NCI-H510A treated with DMSO at 0.1 percent for 48 hours (cell line): Measurements from ENCODE around the gene PYM1.
"Not testable (repeated sequence)": the region's sequence is repeated elsewhere in the genome, so short reads cannot be mapped to it uniquely, and the experiment has no call there.

Experiments
- DNase-seq: peaks from one replicate; lab custom pipeline; 2025; lab: John Stamatoyannopoulos, UW

Gene PYM1

DNA sequence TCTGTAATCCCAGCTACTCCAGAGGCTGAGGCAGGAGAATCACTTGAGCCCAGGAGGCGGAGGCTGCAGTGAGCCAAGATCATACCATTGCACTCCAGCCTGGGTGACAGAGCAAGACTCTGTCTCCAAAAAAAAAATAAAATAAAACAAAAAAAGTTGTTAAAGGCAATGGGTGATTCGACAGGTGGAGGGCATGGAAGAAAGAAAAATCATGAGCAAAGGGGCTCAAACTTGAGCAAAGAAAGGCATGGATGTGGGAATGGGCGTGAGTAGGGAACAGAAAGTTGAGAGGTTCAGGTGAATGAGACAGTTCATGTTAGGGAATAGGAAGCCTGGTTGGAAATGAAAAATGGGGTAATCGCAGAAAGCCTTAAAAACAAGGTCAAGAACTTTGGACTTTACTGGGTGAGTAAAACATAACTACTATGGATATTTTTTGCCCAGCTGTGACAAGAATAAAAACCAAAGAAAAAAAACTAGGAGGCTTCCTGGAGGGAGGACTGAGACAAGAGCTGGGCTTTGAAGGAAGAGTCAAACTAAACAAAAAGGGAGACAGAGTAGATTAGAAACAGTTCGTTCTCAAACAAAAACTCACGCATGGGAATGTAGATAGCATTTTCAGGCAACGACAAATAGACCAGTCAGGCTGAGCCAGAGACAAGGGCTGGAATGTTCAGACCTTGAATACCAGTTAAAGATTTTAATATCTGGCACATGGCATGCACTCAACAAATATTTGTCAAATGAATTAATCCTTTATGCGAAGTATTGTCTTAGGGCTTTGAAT lies 18.8 kb downstream of the PYM1 start:
- no peak for DNase-seq

GRCh38 chr12:55906056-55906455 lies 21.6 kb downstream of the PYM1 start:
- no peak for DNase-seq

DNA sequence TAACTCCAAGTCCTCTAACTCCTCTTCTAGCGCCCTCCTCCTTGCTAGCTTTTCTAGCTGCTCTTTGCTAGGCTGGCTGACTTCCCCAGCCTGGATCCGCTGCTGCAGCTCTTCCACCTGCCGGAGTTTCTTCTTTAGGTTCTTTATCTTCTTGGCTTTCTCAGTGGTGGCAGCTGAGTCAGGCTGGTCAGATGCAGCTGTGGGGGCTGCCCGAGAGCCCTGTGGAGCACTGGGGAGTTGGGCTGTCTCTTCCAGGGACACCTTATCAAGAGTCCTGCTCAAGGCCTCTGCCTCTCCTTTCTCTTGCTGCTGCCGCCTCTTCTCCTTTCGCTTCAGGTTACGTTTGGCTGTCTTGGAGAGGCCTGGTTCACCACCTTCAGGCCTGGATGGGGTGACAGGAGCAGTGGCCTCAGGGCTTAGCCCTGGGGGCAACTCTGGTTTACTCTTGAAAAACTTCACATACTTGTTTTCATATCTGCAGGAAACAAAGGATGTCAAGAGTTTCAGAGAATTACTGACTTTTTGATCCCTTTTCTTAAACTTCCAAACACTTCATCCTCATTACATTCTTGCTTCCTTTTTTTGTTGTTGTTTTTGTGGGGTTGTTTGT lies 25.7 kb downstream of the PYM1 start:
- DNase-seq, result no peak

DNA sequence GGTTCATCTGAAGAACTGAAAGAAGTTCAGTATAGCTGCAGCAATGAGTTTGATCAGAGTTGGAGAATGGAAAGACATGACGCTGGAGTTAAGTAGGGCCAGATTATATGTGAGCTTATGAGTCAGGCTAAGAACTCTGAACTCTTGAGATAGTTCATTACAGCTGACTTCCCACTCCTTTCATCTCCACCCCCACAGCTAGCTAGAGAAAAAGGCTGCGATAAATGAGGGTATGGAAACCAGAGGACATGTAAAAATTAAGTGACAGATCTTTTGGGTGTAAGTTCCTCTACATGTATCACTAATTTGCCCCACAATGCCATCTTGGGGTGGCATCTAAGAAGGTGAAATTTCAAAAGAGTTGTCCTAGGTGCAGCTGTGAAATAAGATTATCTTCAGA lies 28.6 kb downstream of the PYM1 start:
- no peak for DNase-seq

DNA sequence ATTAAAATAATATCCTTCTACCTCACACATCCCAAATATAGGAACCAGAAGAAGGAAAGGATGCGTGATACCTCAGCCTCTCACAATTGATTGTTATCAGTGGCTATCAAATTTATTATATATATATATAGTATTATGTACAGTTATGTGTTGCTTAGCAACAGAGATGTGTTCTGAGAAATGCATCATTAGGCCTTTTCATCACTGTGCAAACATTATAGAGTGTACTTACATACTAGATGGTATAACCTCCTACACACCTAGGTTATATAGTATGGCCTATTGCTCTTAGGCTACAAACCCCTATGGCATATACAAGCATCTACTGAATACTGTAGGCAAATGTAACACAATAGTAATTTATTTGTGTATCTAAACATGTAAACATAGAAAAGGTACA lies 34.0 kb downstream of the PYM1 start:
- peak; percentile 17 for DNase-seq

DNA sequence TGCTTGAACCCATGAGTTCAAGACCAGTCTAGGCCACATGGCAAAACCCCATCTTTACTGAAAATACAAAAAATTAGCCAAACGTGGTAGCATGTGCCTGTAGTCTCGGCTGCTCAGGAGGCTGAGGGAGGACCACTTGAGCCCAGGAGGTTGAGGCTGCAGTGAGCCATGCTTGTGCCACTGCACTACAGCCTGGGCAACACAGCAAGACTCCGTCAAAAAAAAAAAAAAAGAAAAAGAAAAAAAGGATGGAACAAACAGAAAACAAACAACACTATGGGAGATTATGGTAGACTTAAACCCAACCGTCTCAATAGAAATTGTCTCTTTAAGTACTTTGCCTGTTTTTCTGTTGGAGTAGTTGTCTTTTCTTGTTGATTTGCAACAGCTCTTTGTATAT lies 36.4 kb downstream of the PYM1 start:
- DNase-seq, result no peak

DNA sequence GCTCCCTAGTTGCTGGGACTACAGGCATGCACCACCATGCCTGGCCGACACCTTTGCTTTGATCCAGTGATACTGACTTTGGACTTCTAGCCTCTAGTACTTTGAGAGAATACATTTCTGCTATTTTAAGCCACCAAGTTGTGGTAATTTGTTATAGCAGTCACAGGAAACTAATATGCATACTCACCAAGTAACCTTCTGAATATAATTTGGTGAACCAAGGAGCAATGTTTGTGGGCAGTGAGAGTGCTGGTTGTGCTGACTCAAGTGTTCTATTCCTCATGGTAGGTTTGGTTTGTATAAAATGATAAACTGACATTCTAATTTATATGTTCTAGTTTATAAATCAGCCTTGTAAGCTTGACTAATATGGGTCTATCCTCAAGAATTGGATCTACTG lies 42.6 kb downstream of the PYM1 start:
- DNase-seq, result no peak

DNA sequence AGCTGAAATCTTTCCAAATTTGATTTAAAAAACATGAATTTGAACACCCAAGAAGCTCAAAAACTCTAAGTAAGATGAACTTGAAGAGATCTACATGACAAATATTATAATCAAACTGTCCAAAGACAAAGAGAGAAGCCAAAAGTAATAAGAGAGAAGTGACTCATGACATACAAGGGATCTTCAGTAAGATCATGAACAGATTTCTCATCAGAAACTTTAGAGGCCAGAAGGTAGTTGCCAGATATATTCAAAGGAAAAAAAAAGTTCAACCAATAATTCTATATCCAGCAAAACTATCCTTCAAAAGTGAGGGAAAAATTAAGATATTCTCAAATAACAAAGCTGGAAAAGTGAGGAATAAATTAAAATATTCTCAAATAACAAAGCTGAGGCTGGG lies 49.9 kb downstream of the PYM1 start:
- DNase-seq, result no peak

- DNase-seq, result no peak
Measured at GRCh38 chr12:55875704-55876467, 51.8 kb downstream of the PYM1 start.

GRCh38 chr12:55874443-55874842 lies 53.3 kb downstream of the PYM1 start:
- DNase-seq, result no peak

DNA sequence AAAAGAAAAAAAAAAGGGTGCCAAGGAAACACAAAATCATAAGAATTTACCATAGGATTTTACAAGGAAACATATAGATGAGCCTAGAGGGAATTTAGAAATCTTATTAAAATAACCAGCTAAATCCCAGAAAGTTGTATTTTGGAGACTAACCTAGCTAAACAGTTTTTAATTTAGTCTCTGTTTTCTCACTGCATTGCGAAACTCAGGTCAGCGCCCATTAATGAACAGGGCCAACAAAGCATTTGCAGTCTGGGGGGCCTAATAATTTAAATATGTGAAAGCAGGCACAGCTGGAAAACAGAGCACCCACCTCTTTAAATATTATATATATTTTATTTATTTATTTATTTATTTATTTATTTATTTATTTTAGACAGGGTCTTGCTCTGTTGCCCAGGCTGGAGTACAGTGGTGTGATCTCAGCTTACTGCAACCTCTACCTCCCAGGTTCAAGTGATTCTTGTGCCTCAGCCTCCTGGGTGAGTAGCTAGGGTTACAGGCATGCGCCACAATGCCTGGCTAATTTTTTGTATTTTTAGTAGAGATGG lies 61.2 kb downstream of the PYM1 start:
- not testable (repeated sequence) for DNase-seq

GRCh38 chr12:55865327-55865726 lies 62.4 kb downstream of the PYM1 start:
- no peak for DNase-seq

GRCh38 chr12:55862931-55863330 lies 64.8 kb downstream of the PYM1 start:
- not testable (repeated sequence) for DNase-seq

- DNase-seq, result no peak
Measured at GRCh38 chr12:55862286-55862685, 65.4 kb downstream of the PYM1 start.

GRCh38 chr12:55861871-55862270 lies 65.8 kb downstream of the PYM1 start:
- DNase-seq, result no peak

DNA sequence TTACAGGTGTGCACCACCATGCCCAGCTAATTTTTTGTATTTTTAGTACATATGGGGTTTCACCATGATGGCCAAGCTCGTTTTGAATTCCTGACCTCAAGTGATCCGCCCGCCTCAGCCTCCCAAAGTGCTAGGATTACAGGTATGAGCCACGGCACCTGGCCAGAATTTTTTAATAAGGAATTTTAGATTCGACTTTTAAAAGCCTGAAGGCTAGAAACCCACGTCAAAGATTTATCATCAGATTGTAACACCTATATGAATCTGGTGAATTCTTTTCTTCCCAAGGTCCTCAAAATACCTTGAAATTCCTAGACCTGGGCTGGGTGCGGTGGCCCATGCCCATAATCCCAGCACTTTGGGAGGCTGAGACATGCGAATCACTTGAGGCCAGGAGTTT lies 66.3 kb downstream of the PYM1 start:
- DNase-seq, result no peak

DNA sequence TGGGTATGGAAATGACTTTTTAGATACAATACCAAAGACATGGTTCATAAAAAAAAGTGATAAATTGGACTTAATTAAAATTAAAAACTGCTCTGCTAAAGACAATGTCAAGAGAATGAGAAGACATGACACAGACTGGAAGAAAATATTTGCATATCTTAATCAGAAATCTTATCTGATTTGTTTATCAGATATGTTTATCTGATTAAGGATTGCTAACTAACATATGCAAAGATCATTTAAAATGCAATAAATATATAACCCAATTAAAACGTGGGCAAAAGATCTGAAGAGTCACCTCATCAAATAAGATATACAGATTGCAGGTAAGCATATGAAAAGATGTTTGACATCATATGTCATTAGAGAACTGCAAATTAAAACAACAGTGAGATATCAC lies 75.0 kb downstream of the PYM1 start:
- no peak for DNase-seq
